Measurements from ENCODE around the gene IRF4.
"Not testable (repeated sequence)": the region's sequence is repeated elsewhere in the genome, so short reads cannot be mapped to it uniquely, and the experiment has no call there.

The IRF4 gene

DNA sequence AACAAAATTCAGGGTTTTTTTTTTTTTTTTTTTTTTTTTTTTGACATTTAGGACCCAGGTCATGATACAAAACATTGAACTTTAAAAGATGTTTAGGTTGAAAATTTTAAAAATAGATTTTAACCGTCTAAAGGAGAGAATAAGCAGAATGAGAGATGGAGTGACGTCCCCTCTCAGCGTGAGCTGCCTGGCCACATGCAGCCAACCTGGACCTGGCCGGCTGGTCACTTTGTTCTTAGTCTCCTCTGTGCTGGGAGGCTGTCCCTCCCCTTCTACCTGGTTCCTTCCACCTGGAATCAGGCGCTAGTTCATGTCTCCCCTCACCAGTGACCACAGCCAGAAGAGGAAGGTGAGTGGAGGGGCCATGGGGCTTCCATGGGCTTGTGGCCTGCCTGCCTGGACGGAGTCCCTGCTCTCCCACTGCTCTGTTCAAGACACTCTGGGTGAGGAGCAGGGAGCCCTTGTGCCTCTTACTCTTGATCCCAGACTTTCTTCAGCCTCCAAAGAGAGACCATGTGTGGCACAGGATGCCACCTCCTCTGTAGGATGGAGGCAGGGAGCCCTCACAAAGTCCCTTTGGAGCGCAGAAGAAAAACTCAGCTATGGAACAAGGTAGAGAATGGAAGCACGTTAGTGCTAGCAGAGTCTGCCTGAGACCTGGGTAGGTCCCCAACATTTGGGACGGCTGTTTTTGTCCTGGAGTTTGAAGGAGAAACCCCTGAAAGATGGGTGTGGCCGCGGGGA is 31.7 kb downstream of the IRF4 start:
- no peak for DNase-seq

DNA sequence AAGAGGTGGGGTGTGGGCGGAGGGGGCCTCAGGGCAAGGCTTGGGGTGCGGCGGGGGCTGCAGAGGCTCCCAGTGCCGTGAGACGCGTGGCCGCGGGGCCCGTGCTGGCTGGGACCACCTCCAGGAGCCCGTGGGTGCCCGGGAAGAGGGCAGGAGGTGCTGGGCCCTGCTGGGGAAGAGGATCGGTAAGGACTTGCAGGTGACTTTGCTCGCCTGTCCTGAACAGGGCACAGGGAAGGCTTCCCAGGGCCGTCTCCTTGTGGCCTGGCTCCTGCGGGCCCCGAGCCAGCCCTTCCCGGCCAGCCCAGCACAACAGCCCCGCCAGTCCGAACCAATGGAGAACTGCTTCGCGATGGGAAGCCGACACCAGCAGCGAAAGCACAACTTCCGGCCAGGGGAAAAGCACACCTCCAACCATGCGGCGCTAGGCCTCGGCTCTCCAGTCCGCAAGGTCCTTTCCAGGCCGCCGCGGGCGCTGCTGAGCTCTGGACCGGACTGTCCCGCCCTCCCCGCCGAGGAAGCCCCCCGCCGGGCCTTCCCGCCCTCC is 32.3 kb downstream of the IRF4 start:
- no peak for DNase-seq

DNA sequence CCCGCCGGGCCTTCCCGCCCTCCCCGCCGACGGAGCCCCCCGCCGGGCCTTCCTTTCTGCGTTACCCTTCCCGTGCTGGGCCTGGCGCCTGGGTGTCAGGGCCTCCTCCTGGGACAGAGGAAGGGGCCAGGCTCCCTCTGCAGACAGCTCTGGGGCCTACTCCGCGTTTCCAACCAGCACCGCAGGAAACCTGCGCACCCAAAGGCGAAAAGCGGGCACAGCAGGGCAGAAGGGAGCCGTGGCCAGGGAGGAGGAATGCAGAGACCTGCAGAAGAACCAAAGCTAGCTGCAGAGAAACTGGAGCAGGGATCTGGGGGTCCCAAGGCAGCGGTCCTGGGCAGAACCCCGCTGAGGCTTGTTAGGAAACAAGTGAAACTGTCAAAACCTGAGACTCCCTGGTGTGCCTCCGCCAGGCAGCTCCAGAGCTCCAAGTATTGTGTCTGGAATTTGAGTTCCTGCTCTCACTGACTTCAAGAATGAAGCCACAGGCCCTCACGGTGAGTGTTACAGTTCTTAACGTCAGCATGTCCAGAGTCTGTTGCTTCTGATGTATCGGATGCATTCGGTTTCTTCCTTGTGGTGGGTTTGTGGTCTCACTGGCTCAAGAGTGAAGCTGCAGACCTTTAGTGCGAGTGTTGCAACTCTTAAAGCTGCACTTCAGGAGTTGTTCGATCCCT is 33.3 kb downstream of the IRF4 start:
- DNase-seq: no peak

DNA sequence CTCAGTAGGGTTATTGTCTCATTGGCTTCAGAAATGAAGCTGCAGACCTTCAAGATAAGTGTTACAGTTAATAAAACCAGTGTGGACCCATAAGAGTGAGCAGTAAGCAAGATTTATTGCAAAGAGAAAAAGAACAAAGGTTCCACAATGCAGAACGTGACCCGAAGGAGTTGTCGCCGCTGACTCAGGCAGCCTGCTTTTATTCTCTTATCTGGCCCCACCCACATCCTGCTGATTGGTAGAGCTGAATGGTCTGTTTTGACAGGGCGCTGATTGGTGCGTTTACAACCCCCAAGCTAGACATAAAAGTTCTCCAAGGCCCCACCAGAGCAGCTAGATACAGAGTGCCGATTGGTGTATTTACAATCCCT is 33.9 kb downstream of the IRF4 start:
- DNase-seq: not testable (repeated sequence)

DNA sequence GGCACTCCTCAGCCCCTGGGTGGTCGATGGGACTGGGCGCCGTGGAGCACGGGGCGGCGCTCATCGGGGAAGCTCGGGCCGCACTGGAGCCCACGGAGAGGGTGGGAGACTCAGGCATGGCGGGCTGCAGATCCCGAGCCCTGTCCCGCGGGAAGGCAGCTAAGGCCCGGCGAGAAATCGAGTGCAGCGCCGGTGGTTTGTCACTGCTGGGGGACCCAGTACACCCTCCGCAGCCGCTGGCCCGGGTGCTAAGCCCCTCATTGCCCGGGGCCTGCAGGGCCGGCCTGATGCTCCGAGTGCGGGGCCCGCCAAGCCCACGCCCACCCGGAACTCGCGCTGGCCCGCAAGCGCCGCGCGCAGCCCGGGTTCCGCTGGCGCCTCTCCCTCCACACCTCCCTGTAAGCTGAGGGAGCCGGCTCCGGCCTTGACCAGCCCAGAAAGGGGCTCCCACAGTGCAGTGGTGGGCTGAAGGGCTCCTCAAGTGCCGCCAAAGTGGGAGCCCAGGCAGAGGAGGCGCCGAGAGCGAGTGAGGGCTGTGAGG is 34.7 kb downstream of the IRF4 start:
- DNase-seq: not testable (repeated sequence)

DNA sequence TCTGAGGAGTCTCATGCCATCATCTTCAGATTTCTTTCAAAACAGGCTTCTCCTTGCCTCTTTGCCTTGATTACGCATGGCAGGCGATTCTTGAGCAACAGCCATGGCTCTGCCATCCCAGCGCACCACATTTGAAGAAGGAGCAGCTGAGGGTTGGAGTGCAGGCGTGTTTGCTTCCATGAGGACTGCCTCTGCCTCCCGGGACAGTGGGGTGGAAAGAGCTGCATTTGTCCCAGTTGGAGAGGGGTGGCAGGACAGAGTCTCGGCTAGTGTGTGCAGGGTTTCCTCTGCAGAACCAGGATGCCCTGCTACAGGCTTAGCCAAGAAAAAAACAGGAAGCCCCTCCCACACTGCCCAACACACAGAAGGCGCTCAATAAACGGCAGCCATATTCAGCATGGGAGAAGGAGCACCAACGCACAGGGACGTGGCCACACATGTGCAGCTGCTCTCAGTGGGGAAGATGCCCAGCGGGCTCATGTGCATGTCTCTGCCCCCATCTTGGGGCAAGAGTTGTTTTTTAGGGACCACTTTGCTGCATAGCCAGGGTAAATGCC is 36.6 kb downstream of the IRF4 start:
- peak; percentile 13 for DNase-seq

DNA sequence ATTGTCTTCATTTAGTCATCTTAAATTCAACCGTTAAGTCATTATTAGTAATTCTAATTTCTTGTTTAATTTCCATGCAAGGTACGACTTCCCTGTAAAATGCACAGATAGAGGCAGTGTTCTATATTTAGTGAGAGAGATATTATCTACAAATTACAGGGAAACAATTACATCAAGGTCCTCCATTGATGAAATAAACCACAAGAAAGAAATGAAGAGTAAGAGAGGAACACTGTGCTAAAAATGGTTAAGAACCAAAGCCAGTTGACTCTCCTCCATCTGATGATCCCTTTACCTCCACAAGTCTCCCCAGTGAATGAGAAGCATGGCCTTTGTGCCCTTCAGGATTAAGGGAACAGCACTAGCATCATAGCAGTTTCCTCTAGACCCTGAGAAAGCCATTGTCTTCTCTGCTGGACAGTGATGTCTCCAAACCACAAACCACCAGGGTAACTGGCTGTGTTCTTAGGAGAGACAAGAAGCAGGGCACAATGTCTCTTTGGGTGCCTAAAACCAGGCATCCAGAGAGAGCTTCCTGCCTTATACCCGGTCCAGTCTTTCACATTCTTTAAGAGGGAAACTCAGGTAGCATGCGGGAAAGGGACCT is 38.1 kb downstream of the IRF4 start:
- DNase-seq: no peak

DNA sequence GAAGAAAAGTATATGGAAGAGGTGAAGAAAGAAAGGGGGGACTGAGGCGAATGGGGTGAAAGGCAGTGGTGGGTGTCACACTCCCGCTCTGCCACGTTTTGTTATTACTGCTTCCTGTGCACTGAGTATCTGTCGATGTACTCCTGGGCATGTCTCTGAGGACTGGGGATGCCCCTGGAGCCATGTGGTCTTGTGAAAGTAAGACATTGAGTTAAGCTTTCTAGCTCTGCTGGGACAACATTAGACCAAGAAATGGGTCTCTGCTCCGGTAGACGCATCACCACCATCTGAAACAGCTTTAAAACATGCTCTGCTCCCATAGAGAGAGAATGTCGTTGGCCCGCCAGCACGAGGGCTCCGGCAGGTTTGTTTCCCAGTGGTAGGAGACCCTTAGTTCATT is 40.0 kb downstream of the IRF4 start:
- DNase-seq: no peak

DNA sequence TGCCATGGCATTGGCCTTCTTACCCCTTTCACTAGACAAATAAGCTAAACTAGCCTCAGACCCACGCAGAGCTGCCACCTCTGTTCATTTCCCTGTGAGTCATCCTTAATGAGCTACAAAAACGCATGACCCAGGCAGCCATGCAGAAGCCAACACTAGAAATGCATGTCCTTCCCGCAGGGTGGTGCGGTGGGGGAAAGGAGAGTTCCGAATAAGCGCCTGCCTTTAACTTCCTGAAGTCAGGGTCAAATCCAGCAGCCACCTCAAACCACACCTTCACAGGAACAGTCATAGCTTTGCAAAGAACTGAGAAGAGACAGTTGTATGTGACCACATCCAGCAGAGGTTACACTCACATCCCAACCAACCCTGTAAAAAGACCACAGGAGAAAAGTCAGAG is 40.4 kb downstream of the IRF4 start:
- no peak for DNase-seq

DNA sequence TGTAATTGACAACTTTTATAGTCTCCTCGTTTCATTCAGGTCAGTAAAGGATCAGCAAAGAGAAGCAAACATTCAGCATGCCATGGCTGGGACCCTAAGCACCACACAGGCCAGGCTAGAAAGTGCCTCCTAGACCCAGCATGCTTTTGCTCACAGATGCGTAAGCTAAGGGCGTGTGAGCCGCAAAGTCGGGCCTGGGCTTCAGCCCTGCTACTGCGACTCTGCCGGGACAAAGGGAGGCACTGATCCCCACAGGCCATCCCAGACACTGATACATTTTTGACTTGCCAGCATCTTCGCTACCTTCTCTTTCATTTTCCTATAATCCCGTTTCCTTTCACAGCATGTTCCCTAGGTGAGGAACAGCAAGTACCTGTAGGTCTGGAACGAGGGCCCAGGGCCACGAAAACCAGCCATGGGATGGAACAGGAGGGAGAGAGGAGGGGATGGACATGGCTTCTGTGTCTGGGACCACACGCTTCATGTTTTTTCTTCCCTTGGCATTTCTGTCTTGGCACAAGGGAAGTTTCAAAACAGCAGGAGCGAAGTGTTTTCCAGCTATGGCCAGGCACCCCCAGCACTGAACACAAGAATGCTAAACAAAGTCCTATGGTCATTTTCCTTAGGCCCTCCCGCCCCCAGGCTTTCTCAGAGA is 42.6 kb downstream of the IRF4 start:
- no peak for DNase-seq

DNA sequence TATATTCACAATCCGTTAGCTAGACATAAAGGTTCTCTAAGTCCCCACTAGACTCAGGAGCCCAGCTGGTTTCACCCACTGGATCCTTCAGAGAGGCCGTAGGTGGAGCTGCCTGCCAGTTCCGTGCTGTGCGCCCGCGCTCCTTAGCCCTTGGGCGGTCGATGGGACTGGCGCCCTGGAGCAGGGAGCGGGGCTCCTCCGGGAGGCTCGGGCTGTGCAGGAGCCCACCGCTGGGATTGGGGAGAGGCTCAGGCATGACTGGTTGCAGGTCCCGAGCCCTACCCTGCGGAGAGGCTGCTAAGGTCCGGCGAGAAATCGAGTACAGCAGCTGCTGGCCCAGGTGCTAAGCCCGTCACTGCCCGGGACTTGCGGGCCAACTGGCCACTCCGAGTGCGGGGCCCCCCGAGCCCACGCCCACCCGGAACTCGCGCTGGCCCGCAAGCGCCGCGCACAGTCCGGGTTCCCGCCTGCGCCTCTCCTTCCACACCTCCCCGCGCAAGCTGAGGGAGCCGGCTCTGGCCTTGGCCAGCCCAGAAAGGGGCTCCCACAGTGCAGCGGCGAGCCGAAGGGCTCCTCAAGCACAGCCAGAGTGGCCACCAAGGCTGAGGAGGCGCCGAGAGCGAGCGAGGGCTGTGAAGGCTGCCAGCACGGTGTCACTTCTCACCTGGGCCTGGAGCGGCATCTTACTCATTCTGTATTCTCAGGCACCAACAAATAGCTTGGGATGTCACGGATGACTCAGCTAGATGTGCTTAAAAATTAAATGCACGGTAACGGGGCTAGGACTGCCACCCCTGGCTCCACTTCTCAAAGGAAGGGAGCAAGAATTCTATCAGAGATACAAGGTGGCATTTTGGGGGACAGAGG is 44.1 kb downstream of the IRF4 start:
- DNase-seq: no peak

DNA sequence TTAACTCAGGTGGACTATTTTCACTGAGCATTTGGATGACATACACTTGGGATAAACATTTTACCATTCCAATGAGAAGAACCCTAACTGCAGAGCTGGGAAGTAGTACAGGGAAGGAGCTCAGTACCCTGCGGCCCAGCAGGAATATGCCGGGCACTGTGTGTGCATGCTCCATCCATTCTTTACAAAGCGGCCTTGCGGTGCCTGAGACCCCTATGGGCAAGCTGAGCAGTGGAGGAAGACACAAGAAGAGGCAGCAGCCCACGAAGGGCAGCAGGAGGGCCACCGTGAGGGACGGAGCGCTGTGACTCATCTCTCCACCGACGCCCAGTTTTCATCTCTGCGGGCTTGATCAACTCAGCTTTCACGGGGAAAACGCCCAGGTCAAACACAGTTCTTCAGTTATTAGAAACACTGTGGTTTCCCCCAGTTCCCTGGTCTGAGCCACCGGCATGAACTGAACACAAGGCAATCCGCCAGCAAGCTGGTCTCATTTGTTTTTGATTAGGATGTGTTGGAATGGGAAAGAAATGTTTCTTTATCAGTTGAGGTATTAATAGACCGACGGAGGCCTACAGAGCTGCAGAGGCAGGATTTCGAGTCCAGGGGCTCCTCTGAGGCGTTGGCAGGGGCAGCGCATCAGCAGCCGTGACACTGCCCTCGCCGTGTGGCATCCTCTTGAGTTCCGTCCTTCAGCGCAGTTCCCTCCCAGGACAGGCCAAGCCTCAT is 44.9 kb downstream of the IRF4 start:
- no peak for DNase-seq

DNA sequence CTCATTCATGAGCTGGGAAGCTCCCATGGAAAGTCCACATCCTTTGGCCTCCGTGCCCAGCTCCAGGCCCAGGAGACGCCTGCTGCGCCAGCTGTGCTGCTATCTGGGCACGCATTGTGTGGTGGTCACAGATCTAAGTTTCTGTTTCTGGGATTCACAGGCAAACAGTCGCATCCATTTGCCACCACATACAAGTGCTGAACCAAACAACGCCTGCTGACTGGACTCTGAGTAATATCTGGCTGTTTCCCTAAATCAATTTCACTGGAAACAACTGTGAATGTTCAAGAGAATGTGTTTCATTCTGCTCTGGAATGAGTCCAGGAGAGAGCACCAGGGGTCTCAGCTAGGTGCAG is 45.5 kb downstream of the IRF4 start:
- no peak for DNase-seq

DNA sequence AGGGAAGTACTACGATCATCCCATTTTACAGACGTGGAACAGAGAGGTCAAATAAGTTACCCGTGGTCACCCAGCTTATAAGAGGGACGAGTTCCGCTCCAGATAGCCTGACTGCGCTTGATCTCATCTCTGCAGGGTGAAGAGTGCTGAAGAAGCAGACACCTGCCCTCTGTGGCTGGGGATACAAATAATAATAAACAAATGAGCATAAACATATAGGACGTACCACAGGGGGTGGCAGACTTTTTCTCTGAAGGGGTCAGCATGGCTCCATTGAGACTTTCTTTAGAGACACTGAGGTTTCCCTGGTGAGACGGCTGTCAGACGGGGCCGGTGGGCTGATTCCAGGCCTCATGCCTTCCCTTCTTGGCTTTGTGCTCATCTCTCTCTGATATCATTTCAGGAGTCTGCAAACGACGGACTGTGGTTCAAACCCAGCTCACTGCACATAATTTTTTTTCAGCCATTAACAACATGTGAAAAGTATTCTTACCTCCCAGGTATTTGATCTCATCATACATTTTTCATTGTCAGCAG is 47.1 kb downstream of the IRF4 start:
- no peak for DNase-seq

DNA sequence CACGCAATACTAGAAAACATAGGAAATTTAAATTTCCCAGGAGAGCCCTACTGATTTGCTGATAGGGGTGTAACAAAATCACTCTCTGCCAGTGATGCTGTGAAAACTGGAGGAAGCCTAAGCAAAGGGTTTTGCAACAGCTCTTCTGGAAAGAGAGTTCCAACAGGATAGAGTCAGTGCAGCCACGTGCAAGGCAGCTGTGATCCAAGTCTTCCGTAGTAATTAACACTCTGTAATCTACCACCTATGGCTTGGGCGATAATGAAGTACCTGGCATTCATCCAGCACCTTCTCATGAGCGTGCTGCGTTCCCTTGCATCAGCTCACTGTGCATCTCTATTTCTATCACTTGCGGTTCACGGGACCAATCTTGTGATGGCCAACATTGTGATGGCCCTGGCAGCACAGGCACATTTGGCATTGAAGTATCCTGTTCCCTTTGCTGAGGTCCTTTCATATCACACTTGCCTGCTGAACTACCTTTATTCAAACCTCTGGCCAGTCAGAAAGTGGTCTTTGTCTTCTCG is 48.2 kb downstream of the IRF4 start:
- no peak for DNase-seq

DNA sequence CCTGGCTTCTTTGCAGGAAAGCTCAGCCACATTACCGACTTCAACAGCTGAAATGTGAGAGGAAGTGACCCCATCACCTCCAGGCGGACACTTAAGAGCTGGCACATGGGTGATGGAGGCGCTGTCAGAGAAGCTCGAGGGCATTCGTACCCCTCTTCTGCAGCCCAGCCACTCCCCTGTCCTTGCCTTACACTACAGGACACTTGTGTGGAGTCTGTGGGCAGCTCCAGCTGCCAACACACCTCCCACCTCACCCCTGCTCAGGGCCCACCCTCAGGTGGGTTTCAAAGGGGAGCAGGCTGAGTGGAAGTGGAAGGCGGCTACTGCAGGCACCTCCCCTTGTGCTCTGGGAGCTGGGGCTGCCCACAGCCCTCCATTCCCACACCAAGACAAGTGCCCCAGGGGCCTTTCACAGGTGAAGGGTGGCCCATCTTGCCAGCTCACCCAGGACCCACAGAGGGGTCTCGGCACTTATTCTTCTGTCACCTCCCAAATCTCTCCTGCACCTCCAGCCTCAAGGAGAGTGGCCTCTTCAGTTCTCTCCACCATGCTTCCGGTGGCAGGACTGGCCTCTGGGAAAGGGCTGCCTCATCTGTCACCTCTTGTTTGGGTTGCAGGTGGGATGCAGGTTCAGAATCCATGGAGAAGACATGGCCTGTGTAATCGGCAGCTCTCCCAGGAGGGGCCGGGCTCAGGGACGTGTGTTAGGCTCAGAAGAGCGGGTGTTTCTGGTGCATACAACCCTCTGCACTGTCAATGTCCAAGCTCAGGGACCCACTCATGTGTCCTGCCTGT is 49.8 kb downstream of the IRF4 start:
- DNase-seq: no peak

DNA sequence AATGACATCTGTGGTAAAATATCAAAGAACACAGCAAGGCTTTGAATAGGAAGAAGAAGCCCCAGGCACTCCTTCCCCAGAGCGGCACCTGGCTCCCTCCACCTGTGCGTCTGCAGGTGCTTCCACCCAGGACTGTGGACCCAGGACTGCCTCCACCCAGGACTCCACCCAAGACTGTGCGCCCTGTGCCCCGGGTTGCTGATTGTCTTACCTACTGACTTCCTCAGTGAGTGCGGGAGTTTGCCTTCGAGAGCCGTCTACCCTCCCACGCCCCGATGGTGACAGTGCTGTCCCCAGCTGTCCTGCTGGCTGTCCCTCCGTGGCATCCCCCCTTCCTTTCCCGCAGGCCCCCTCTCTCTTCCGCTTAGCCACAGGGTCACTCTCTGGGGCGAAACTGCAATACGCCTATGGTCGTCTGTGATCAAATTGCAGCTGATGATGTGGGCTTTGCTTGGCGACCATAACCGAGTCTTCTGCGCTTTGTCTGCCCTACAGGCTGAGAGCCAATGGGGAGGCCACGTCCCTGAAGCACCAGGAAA is 52.1 kb downstream of the IRF4 start:
- DNase-seq: no peak

DNA sequence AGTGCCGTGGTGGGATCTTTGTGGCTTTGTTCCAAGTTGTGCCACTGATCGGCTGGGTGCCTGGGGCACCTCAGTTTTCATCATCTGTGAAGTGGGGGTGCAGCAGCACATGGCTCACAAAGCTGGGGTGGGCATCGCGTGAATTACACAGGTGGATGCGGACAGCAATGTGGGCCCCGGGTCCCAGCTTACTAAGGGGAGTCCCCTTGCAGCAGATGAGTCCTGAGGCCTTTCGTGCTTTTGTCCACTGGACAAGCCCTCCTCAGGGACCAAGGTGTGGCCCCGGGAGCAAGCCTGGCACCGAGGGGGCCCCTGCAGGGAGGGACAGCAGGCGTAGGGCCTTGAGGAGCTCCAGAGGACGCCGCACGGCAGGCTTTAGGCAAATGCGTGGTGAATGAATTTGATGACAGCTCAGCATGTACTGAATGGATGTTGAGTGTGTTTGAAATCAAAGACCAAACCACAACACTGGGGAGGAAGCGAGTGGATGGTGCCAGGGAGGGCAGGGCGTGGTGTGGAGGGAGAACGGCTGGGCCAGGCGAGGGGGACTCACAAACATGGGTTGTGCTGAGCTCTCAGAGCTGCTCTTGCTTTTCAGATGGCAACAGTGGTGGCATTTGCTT is 53.2 kb downstream of the IRF4 start:
- no peak for DNase-seq

All from inflammatory macrophage treated with lipopolysaccharide for 4 hours (primary cell).